Loucy (cell line): ENCODE results near the gene LONP1.

Experiments
- H2AFZ ChIP-seq: fragments of 200-600 bp; sonication (generic); 2 replicates; pipeline ENCODE4 v1.6.0; 2016; ENCODE audit warnings: antibody characterized with exemption, mild to moderate bottlenecking, low read length, moderate library complexity
- H3F3A ChIP-seq: fragments of 200-600 bp; 2 replicates; pipeline ENCODE4 v1.6.0; 2016; ENCODE audit warnings: antibody characterized with exemption, low read depth, mild to moderate bottlenecking
- H3K27me3 ChIP-seq: fragments of 200-600 bp; sonication (generic); 2 replicates; pipeline ENCODE4 v1.6.1; 2014; ENCODE audit warnings: low read length, mild to moderate bottlenecking; ENCODE audit not compliant: insufficient read depth, poor library complexity, severe bottlenecking
- H3K36me3 ChIP-seq: fragments of 200-600 bp; sonication (generic); 2 replicates; pipeline ENCODE4 v1.6.1; 2016; ENCODE audit warnings: low read length; ENCODE audit not compliant: insufficient read depth
- H3K4me1 ChIP-seq: fragments of 200-600 bp; sonication (generic); 2 replicates; pipeline ENCODE4 v1.5.1; 2014; ENCODE audit warnings: low read length, mild to moderate bottlenecking; ENCODE audit not compliant: insufficient read depth, poor library complexity, severe bottlenecking
- H3K4me2 ChIP-seq: fragments of 200-600 bp; sonication (generic); 2 replicates; pipeline ENCODE4 v1.6.0; 2014; ENCODE audit warnings: antibody characterized with exemption, low read length, low read depth, mild to moderate bottlenecking; ENCODE audit not compliant: poor library complexity, severe bottlenecking
- H3K4me3 ChIP-seq: fragments of 200-600 bp; sonication (generic); 2 replicates; pipeline ENCODE4 v1.5.1; 2014; ENCODE audit warnings: low read length, mild to moderate bottlenecking, mixed read lengths; ENCODE audit not compliant: poor library complexity, severe bottlenecking
- H3K79me2 ChIP-seq: fragments of 200-600 bp; sonication (generic); 2 replicates; pipeline ENCODE4 v1.6.1; 2014; ENCODE audit warnings: low read length; ENCODE audit not compliant: insufficient read depth
- H3K9ac ChIP-seq: fragments of 200-600 bp; sonication (generic); 2 replicates; pipeline ENCODE4 v1.6.0; 2014; ENCODE audit warnings: mild to moderate bottlenecking, low read depth, low read length, moderate library complexity; ENCODE audit not compliant: poor library complexity, severe bottlenecking
- H3K9me2 ChIP-seq: fragments of 200-600 bp; sonication (generic); replicated peaks from 2 replicates; pipeline ENCODE4 v1.6.1; 2016; ENCODE audit warnings: low read depth, low read length, mixed read lengths
- H3K9me3 ChIP-seq: fragments of 200-600 bp; sonication (generic); 2 replicates; pipeline ENCODE4 v1.6.1; 2014; ENCODE audit warnings: mild to moderate bottlenecking, antibody characterized with exemption, low read length, low read depth; ENCODE audit not compliant: insufficient read depth
- H4K20me1 ChIP-seq: fragments of 200-600 bp; sonication (generic); 2 replicates; pipeline ENCODE4 v1.6.0; 2014; ENCODE audit warnings: antibody characterized with exemption, low read length, mild to moderate bottlenecking; ENCODE audit not compliant: insufficient read depth, poor library complexity, severe bottlenecking
- CTCF ChIP-seq: fragments of 200-600 bp; sonication (generic); conservative IDR thresholded peaks from 2 replicates; pipeline ENCODE4 v1.5.1; 2014; ENCODE audit warnings: mild to moderate bottlenecking, antibody characterized with exemption, low read length
- EZH2phosphoT487 ChIP-seq: fragments of 200-600 bp; IDR thresholded peaks from 2 replicates; pipeline ENCODE4 v1.6.1; 2018; ENCODE audit warnings: antibody characterized with exemption, mild to moderate bottlenecking, moderate library complexity, borderline replicate concordance

Gene LONP1

GRCh38 chr19:5651361-5651760, 68.6 kb downstream of the LONP1 start:
- Histone ChIP-seq H3K79me2 (peaks cover 5% of the 10 kb centered on the region; the same call in 1 of the 2 replicates), H3K4me1 (no peaks in the 10 kb centered on the region), H3F3A (no peaks in the 10 kb centered on the region), H3K9me3 (no peaks in the 10 kb centered on the region), H2AFZ (no peak overlapping the region), H3K27me3 (no peaks in the 10 kb centered on the region), H4K20me1 (peaks cover 19% of the 10 kb centered on the region), H3K36me3 (peaks cover 89% of the 10 kb centered on the region), H3K4me2 (no peak overlapping the region), H3K9ac (no peak overlapping the region), H3K9me2 (no peaks in the 10 kb centered on the region), H3K4me3 (no peak overlapping the region)
- TF ChIP-seq CTCF (no peak; the same call in 1 of the 2 replicates), EZH2phosphoT487 (no peak)

- Histone ChIP-seq H3K9me3 (no peaks in the 10 kb centered on the region), H3F3A (no peaks in the 10 kb centered on the region), H4K20me1 (peaks cover 46% of the 10 kb centered on the region), H3K36me3 (peaks cover 93% of the 10 kb centered on the region), H3K27me3 (no peaks in the 10 kb centered on the region), H3K9me2 (no peaks in the 10 kb centered on the region), H2AFZ (no peak overlapping the region), H3K4me3 (no peak overlapping the region), H3K9ac (no peak overlapping the region), H3K4me1 (no peaks in the 10 kb centered on the region), H3K4me2 (no peak overlapping the region), H3K79me2 (peaks cover 32% of the 10 kb centered on the region)
- TF ChIP-seq CTCF (no peak), EZH2phosphoT487 (no peak)
These were observed 71.5 kb downstream of the LONP1 start for GRCh38 chr19:5648464-5648863.

GRCh38 chr19:5646703-5647102, 73.2 kb downstream of the LONP1 start:
- peaks cover 93% of the 10 kb centered on the region for H3K36me3 ChIP-seq
- TF ChIP-seq CTCF = no peak
- TF ChIP-seq EZH2phosphoT487 = no peak
- no peaks in the 10 kb centered on the region for H3K9me3 ChIP-seq
- no peak overlapping the region for H2AFZ ChIP-seq
- H3K4me2 ChIP-seq = no peak overlapping the region
- no peaks in the 10 kb centered on the region for H3K4me1 ChIP-seq
- H3K27me3 ChIP-seq = no peaks in the 10 kb centered on the region
- H3K79me2 ChIP-seq = peaks cover 49% of the 10 kb centered on the region
- no peaks in the 10 kb centered on the region for H3F3A ChIP-seq
- H3K9ac ChIP-seq = no peak overlapping the region
- peaks cover 60% of the 10 kb centered on the region for H4K20me1 ChIP-seq
- H3K9me2 ChIP-seq = no peaks in the 10 kb centered on the region
- no peak overlapping the region for H3K4me3 ChIP-seq
